Glutamatergic neuron (in vitro differentiated cells): ENCODE measurements around the gene FGF19. TPM values are rescaled to one million over a fixed set of nuclear protein-coding genes. Genes with fewer than 3 reads are reported as not detected.

Experiments
- DNase-seq: peaks from one replicate; pipeline ENCODE4 v3.0.0; 2022
- H3K27ac Mint-ChIP-seq: one replicate; pipeline ENCODE4 v1.8.0; 2020; ENCODE audit warnings: mild to moderate bottlenecking, mixed read lengths, inconsistent platforms; ENCODE audit not compliant: unreplicated experiment
- H3K27me3 Mint-ChIP-seq: one replicate; pipeline ENCODE4 v1.8.0; 2020; ENCODE audit warnings: mild to moderate bottlenecking, moderate library complexity, mixed read lengths, inconsistent platforms; ENCODE audit not compliant: unreplicated experiment
- H3K36me3 Mint-ChIP-seq: one replicate; pipeline ENCODE4 v1.8.0; 2020; ENCODE audit warnings: mild to moderate bottlenecking, mixed read lengths, inconsistent platforms; ENCODE audit not compliant: unreplicated experiment
- H3K4me1 Mint-ChIP-seq: one replicate; pipeline ENCODE4 v1.8.0; 2020; ENCODE audit warnings: mild to moderate bottlenecking, low read depth, mixed read lengths, inconsistent platforms; ENCODE audit not compliant: unreplicated experiment
- H3K4me3 Mint-ChIP-seq: one replicate; pipeline ENCODE4 v1.8.0; 2020; ENCODE audit warnings: mild to moderate bottlenecking, mixed read lengths, inconsistent platforms; ENCODE audit not compliant: unreplicated experiment
- H3K9me3 Mint-ChIP-seq: one replicate; pipeline ENCODE4 v1.8.0; 2020; ENCODE audit warnings: mild to moderate bottlenecking, moderate library complexity, mixed read lengths, inconsistent platforms; ENCODE audit not compliant: unreplicated experiment
- CTCF ChIP-seq: fragments of 200-600 bp; sonication (generic); IDR thresholded peaks from one replicate; pipeline ENCODE4 v1.5.0; 2021; ENCODE audit not compliant: partially characterized antibody, unreplicated experiment
- total RNA-seq: library from RNA; stranded (reverse); fragmentation: NEBNext Ultra II Directional; extraction: Animal tissue kit (Norgen Biotek cat#: 25700); gene quantifications from one replicate; pipeline ENCODE4 v1.2.1, GENCODE V29; 2021; ENCODE audit not compliant: unreplicated experiment

FGF19 gene
- total RNA-seq, 1 donor from 2014 or later, result 5.1 TPM

GRCh38 chr11:69748637-69749036 is 44.8 kb upstream of the FGF19 start:
- H3K4me1 Mint-ChIP-seq, result peaks cover 9% of the 10 kb centered on the region
- no peak for TF ChIP-seq CTCF
- peaks cover 9% of the 10 kb centered on the region for H3K27me3 Mint-ChIP-seq
- no peak for DNase-seq
- no peak overlapping the region for H3K27ac Mint-ChIP-seq
- no peak overlapping the region for H3K4me3 Mint-ChIP-seq
- H3K36me3 Mint-ChIP-seq, result no peaks in the 10 kb centered on the region
- H3K9me3 Mint-ChIP-seq, result peaks cover 3% of the 10 kb centered on the region

GRCh38 chr11:69746752-69747742 is 43.2 kb upstream of the FGF19 start:
- Mint-ChIP-seq H3K27me3 (peaks cover 9% of the 10 kb centered on the region), H3K4me1 (peaks cover 9% of the 10 kb centered on the region), H3K36me3 (no peaks in the 10 kb centered on the region), H3K9me3 (peaks cover 3% of the 10 kb centered on the region), H3K4me3 (no peak overlapping the region), H3K27ac (no peak overlapping the region)
- peak; percentile 59 for DNase-seq
- TF ChIP-seq CTCF, result no peak

- Mint-ChIP-seq H3K27me3 (peaks cover 9% of the 10 kb centered on the region), H3K27ac (no peak overlapping the region), H3K4me3 (no peak overlapping the region), H3K9me3 (peaks cover 3% of the 10 kb centered on the region), H3K4me1 (peaks cover 9% of the 10 kb centered on the region), H3K36me3 (no peaks in the 10 kb centered on the region)
- TF ChIP-seq CTCF, result no peak
- DNase-seq, result no peak
These were observed 42.3 kb upstream of the FGF19 start for GRCh38 chr11:69746140-69746539.

GRCh38 chr11:69745201-69745600 is 41.4 kb upstream of the FGF19 start:
- H3K9me3 Mint-ChIP-seq, result no peaks in the 10 kb centered on the region
- TF ChIP-seq CTCF, result no peak
- no peak overlapping the region for H3K4me3 Mint-ChIP-seq
- no peaks in the 10 kb centered on the region for H3K36me3 Mint-ChIP-seq
- peaks cover 9% of the 10 kb centered on the region for H3K4me1 Mint-ChIP-seq
- DNase-seq, result no peak
- H3K27me3 Mint-ChIP-seq, result peaks cover 7% of the 10 kb centered on the region
- no peak overlapping the region for H3K27ac Mint-ChIP-seq

GRCh38 chr11:69744435-69744834 is 40.6 kb upstream of the FGF19 start:
- peaks cover 7% of the 10 kb centered on the region for H3K27me3 Mint-ChIP-seq
- no peak for DNase-seq

More at GRCh38 chr11:69744435-69744834, 40.6 kb upstream of the FGF19 start:
- Mint-ChIP-seq H3K27ac (no peak overlapping the region), H3K36me3 (peaks cover 2% of the 10 kb centered on the region), H3K4me1 (peaks cover 9% of the 10 kb centered on the region), H3K9me3 (peaks cover under 1% of the 10 kb centered on the region), H3K4me3 (no peak overlapping the region)
- no peak for TF ChIP-seq CTCF
